ENCODE data around the gene ZBTB20. TPM values are rescaled to one million over a fixed set of nuclear protein-coding genes. Genes with fewer than 3 reads are reported as not detected.
A peak's percentile ranks its signal among the peaks of the same experiment; 100 is the strongest.

ZBTB20 gene
- total and polyA plus RNA-seq, 2 of the 4 experiments (the other 2 are of a cell fraction), result 0.75 to 14.7 TPM

- Histone ChIP-seq H3K9ac (ENCODE audit: low read depth, low read length) (no peak overlapping the region), H3K4me2 (ENCODE audit: low read depth, low read length) (peak overlapping the region; percentile 89), H4K8ac (ENCODE audit: low read depth in 2 of 2, low read length in 2 of 2) (peak overlapping the region in 1 of 2 experiments; percentile 45; a peak in 1 of 4 replicates), H3K79me1 (ENCODE audit: low read depth in 1 of 2, low read length in 2 of 2) (no peaks in the 10 kb centered on the region), H4K91ac (ENCODE audit: insufficient read depth, low read depth, low read length) (peak overlapping the region; percentile 62; the same call in 1 of the 2 replicates), H2BK15ac (ENCODE audit: low read depth, low read length) (no peak overlapping the region), H3K36me3 (ENCODE audit: control insufficient read depth, insufficient read depth, low read length) (no peaks in the 10 kb centered on the region), H3K18ac (ENCODE audit: low read depth, low read length) (peak overlapping the region; percentile 98), H3K27ac (ENCODE audit: insufficient read depth, low read length) (peak overlapping the region; percentile 73; the same call in 1 of the 2 replicates), H3K9me3 (ENCODE audit: control insufficient read depth, insufficient read depth, low read length) (no peaks in the 10 kb centered on the region), H3K4ac (ENCODE audit: low read depth, low read length) (peak overlapping the region; percentile 66), H3K23ac (ENCODE audit: low read depth, low read length) (0 out of 2 replicates have a peak overlapping the region, but pooled peaks have one; percentile 41), H2AK9ac (replicated peaks; ENCODE audit: low read depth, low read length, poor library complexity) (no peak overlapping the region), H2AFZ (replicated peaks; ENCODE audit: low read length, poor library complexity) (peak overlapping the region; percentile 47), H3K27me3 (ENCODE audit: control insufficient read depth, insufficient read depth, low read length) (no peaks in the 10 kb centered on the region), H3K4me1 (ENCODE audit: control insufficient read depth, insufficient read depth, low read length) (peaks cover 7% of the 10 kb centered on the region), H3K14ac (replicated peaks; ENCODE audit: low read depth, low read length) (0 out of 2 replicates have a peak overlapping the region, but pooled peaks have one; percentile 39), H4K20me1 (ENCODE audit: insufficient read depth, low read length) (no peaks in the 10 kb centered on the region), H2BK120ac (ENCODE audit: low read depth, low read length) (peak overlapping the region; percentile 56; the same call in 1 of the 2 replicates), H4K5ac (ENCODE audit: low read depth, low read length) (peak overlapping the region; percentile 98), H3K9me1 (ENCODE audit: insufficient read depth, low read length) (peaks cover 2% of the 10 kb centered on the region; the same call in 1 of the 2 replicates), H2AK5ac (ENCODE audit: low read depth, low read length) (no peak overlapping the region), H3K4me3 (ENCODE audit: insufficient read depth, low read depth, low read length) (no peak overlapping the region), H2BK5ac (ENCODE audit: low read depth, low read length, poor library complexity, severe bottlenecking) (peak overlapping the region; percentile 38), H2BK20ac (ENCODE audit: low read depth, low read length) (0 out of 2 replicates have a peak overlapping the region, but pooled peaks have one; percentile 41), H3K56ac (ENCODE audit: extremely low read depth, insufficient read depth, low read length) (no peak overlapping the region; the same call in 1 of the 2 replicates)
- ChIA-PET CTCF (interaction anchor here (1.8 kb wide), 1 partner anchor 258 kb away, joined by 4 read pairs; no protein-coding TSS in a partner anchor), POLR2A (ENCODE audit: unreplicated experiment) (no interaction called here)
- dilution Hi-C loops (cut with HindIII; ENCODE audit: low sequenced_read_pairs, unreplicated experiment) (no loop called here), intact Hi-C loops (cut with micrococcal nuclease) (loop anchor here (2.0 to 10.0 kb wide), 2 partner anchors 258 to 980 kb away; no protein-coding TSS in a partner anchor), in situ Hi-C loops (cut with MboI; ENCODE audit: low sequenced_read_pairs) (loop anchor here (10.0 to 25.0 kb wide), 4 partner anchors 260 to 978 kb away; no protein-coding TSS in a partner anchor)
- peak; percentile 87 for ATAC-seq (ENCODE audit: low read depth)
- peak; percentile 61 for DNase-seq
- no TSS peak for BruUV-seq (replicated peaks)
- no CpG with 5 or more reads among the region's 7 CpGs for WGBS, 2 experiments (ENCODE audit: extremely low coverage in 2 of 2, insufficient read length in 1 of 2)
- no peak for TF ChIP-seq MXI1 (IDR thresholded peaks at IDR 0.05; ENCODE audit: borderline replicate concordance, low read depth, low read length)
- TF ChIP-seq CEBPB (IDR thresholded peaks at IDR 0.05; ENCODE audit: low read depth, low read length), result no peak
- TF ChIP-seq FOS (IDR thresholded peaks at IDR 0.05; ENCODE audit: low read depth, low read length), result no peak
- no peak for TF ChIP-seq NFE2L2 (IDR thresholded peaks at IDR 0.05; ENCODE audit: low read depth, low read length)
- no peak for TF ChIP-seq MAFK (IDR thresholded peaks at IDR 0.05; ENCODE audit: low read depth, low read length)
- TF ChIP-seq POLR2A (IDR thresholded peaks at IDR 0.05; ENCODE audit: low read depth, low read length), result no peak
- TF ChIP-seq CTCF (conservative IDR thresholded peaks at IDR 0.05; ENCODE audit: low read depth, low read length), result no peak
- TF ChIP-seq BHLHE40 (IDR thresholded peaks at IDR 0.05; ENCODE audit: low read depth, low read length), result no peak
- TF ChIP-seq RCOR1 (IDR thresholded peaks at IDR 0.05; ENCODE audit: insufficient replicate concordance, low read length), result no peak
- no peak for TF ChIP-seq RAD21 (IDR thresholded peaks at IDR 0.05; ENCODE audit: low read length)
- TF ChIP-seq MAZ (IDR thresholded peaks at IDR 0.05; ENCODE audit: borderline replicate concordance, low read depth, low read length), result no peak
- no peak for TF ChIP-seq RFX5 (IDR thresholded peaks at IDR 0.05; ENCODE audit: low read depth, low read length)
- TF ChIP-seq, protein P1, sequence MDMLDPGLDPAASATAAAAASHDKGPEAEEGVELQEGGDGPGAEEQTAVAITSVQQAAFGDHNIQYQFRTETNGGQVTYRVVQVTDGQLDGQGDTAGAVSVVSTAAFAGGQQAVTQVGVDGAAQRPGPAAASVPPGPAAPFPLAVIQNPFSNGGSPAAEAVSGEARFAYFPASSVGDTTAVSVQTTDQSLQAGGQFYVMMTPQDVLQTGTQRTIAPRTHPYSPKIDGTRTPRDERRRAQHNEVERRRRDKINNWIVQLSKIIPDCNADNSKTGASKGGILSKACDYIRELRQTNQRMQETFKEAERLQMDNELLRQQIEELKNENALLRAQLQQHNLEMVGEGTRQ (IDR thresholded peaks at IDR 0.05; ENCODE audit: low read depth, low read length), result no peak
- no peak for TF ChIP-seq CHD1 (IDR thresholded peaks at IDR 0.05; ENCODE audit: low read depth, low read length)
- no peak for TF ChIP-seq SMC3 (IDR thresholded peaks at IDR 0.05; ENCODE audit: low read depth, low read length)
Measured at GRCh38 chr3:114834175-114834940, 312.7 kb downstream of the ZBTB20 start.

Measured in IMR-90 (cell line).